HL-60 (cell line): ENCODE results near the gene GOLPH3.

Source experiments
- CTCF ChIP-seq: IDR thresholded peaks from one replicate; pipeline ENCODE4 v1.5.1; 2011; ENCODE audit warnings: low read length, control low read depth, inconsistent platforms; ENCODE audit not compliant: insufficient read depth
- GABPA ChIP-seq: IDR thresholded peaks from 2 replicates; pipeline ENCODE4 v1.6.1; 2012; ENCODE audit warnings: low read depth
- POLR2AphosphoS5 ChIP-seq: IDR thresholded peaks from 2 replicates; pipeline ENCODE4 v1.6.1; 2012; ENCODE audit warnings: low read depth

- TF ChIP-seq CTCF (no peak), POLR2AphosphoS5 (no peak), GABPA (no peak)
These were observed 14.6 kb downstream of the GOLPH3 start for GRCh38 chr5:32159328-32160072.
